Measurements from ENCODE around the gene WDR70. TPM values are rescaled to one million over a fixed set of nuclear protein-coding genes. Genes with fewer than 3 reads are reported as not detected.
A peak's percentile ranks its signal among the peaks of the same experiment; 100 is the strongest.
"Not testable (repeated sequence)": the region's sequence is repeated elsewhere in the genome, so short reads cannot be mapped to it uniquely, and the experiment has no call there.

The WDR70 gene
- total RNA-seq, 1 experiment from 2014 or later = 55.2 TPM

DNA sequence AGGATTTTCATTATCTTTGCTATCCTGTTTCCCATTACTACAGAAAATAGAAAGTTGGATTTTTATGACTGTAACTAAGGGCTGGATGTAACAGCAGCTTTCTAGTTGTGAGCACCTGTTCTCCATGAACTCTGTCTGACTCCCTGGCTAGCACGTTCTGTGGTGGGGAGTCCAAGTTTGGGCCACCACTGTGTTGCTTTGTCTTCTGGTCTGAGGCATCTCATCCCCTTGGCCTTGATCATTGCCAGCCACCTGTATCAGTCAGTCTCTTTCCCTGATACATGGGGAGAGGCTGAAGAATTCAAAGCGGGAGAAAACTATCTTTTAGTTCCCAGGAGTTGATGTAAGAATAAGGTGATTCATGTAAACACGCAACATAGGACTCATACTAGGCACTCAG, 33.4 kb downstream of the WDR70 start:
- no peak for TF ChIP-seq EZH2 (IDR thresholded peaks at IDR 0.05; ENCODE audit: borderline replicate concordance, low read depth, low read length, poor library complexity, severe bottlenecking)
- TF ChIP-seq, protein P1, sequence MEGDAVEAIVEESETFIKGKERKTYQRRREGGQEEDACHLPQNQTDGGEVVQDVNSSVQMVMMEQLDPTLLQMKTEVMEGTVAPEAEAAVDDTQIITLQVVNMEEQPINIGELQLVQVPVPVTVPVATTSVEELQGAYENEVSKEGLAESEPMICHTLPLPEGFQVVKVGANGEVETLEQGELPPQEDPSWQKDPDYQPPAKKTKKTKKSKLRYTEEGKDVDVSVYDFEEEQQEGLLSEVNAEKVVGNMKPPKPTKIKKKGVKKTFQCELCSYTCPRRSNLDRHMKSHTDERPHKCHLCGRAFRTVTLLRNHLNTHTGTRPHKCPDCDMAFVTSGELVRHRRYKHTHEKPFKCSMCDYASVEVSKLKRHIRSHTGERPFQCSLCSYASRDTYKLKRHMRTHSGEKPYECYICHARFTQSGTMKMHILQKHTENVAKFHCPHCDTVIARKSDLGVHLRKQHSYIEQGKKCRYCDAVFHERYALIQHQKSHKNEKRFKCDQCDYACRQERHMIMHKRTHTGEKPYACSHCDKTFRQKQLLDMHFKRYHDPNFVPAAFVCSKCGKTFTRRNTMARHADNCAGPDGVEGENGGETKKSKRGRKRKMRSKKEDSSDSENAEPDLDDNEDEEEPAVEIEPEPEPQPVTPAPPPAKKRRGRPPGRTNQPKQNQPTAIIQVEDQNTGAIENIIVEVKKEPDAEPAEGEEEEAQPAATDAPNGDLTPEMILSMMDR (conservative IDR thresholded peaks at IDR 0.05; ENCODE audit: low read depth, low read length) = no peak
- Histone ChIP-seq H3K4me1 (ENCODE audit: insufficient read depth, low read length, poor library complexity, severe bottlenecking) (peaks cover 6% of the 10 kb centered on the region), H3K9me3 (ENCODE audit: low read depth, low read length, poor library complexity, severe bottlenecking) (no peaks in the 10 kb centered on the region), H3K27me3 (replicated peaks; ENCODE audit: insufficient read depth, low read depth, low read length, poor library complexity) (no peaks in the 10 kb centered on the region), H3K4me3 (ENCODE audit: low read depth, low read length, poor library complexity, severe bottlenecking) (no peak overlapping the region), H3K27ac (ENCODE audit: low read depth, low read length, poor library complexity, severe bottlenecking) (no peak overlapping the region), H3K36me3 (ENCODE audit: insufficient read depth, low read length, poor library complexity, severe bottlenecking) (no peaks in the 10 kb centered on the region)
- CTCF ChIA-PET = interaction anchor here (1.1 to 1.5 kb wide), 3 partner anchors 16 to 424 kb away, joined by 4 to 5 read pairs (median 4); no protein-coding TSS in a partner anchor
- no peak for DNase-seq (ENCODE audit: low spot score)
- no TSS peak for BruUV-seq (replicated peaks)
- intact Hi-C loops (cut with micrococcal nuclease; ENCODE audit: unreplicated experiment) = loop anchor here (2.0 to 10.0 kb wide), 5 partner anchors 140 to 780 kb away; no protein-coding TSS in a partner anchor
- POLR2A ChIA-PET (ENCODE audit: low non-redundant PET) = interaction anchor here (0.7 kb wide), 1 partner anchor 16 kb away, joined by 3 read pairs; no protein-coding TSS in a partner anchor

DNA sequence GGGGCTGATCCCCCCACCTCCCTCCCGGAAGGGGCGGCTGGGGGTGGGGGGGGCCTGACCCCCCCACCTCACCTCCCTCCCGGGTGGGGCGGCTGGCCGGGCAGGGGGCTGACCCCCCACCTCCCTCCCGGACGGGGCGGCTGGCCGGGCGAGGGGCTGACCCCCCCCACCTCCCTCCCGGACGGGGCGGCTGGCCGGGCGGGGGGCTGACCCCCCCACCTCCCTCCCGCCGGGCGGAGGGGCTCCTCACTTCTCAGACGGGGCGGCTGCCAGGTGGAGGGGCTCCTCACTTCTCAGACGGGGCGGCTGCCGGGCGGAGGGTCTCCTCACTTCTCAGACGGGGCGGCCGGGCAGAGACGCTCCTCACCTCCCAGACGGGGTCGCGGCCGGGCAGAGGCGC, 36.3 kb downstream of the WDR70 start:
- BruUV-seq (replicated peaks); H3K4me3 ChIP-seq (ENCODE audit: low read depth, low read length, poor library complexity, severe bottlenecking); CTCF ChIA-PET; H3K27me3 ChIP-seq (replicated peaks; ENCODE audit: insufficient read depth, low read depth, low read length, poor library complexity); H3K9me3 ChIP-seq (ENCODE audit: low read depth, low read length, poor library complexity, severe bottlenecking); H3K4me1 ChIP-seq (ENCODE audit: insufficient read depth, low read length, poor library complexity, severe bottlenecking); DNase-seq (ENCODE audit: low spot score); H3K27ac ChIP-seq (ENCODE audit: low read depth, low read length, poor library complexity, severe bottlenecking); POLR2A ChIA-PET (ENCODE audit: low non-redundant PET); H3K36me3 ChIP-seq (ENCODE audit: insufficient read depth, low read length, poor library complexity, severe bottlenecking): not testable (repeated sequence)
- intact Hi-C loops (cut with micrococcal nuclease; ENCODE audit: unreplicated experiment) = loop anchor here (10.0 kb wide), 1 partner anchor 249 kb away; no protein-coding TSS in a partner anchor

DNA sequence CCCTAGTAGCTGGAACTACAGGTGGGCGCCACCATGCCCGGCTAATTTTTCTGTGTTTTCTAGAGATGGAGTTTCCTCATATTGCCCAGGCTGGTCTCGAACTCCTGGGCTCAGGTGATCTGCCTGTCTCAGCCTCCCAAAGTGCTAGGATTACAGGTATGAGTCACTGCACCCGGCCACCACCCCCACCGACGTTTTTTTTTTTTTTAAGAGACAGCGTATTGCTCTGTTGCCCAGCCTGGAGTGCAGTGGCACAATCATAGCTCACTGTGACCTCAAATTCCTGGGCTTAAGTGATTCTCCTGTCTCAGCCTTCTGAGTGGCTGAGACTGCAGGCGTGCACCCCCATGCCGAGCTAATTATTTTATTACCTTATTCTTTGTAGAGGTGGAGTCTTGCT, 38.2 kb downstream of the WDR70 start:
- DNase-seq (ENCODE audit: low spot score) = no peak
- Histone ChIP-seq H3K9me3 (ENCODE audit: low read depth, low read length, poor library complexity, severe bottlenecking) (no peaks in the 10 kb centered on the region), H3K4me1 (ENCODE audit: insufficient read depth, low read length, poor library complexity, severe bottlenecking) (peaks cover 6% of the 10 kb centered on the region), H3K4me3 (ENCODE audit: low read depth, low read length, poor library complexity, severe bottlenecking) (no peak overlapping the region), H3K27ac (ENCODE audit: low read depth, low read length, poor library complexity, severe bottlenecking) (peak overlapping the region; percentile 16), H3K36me3 (ENCODE audit: insufficient read depth, low read length, poor library complexity, severe bottlenecking) (no peaks in the 10 kb centered on the region), H3K27me3 (replicated peaks; ENCODE audit: insufficient read depth, low read depth, low read length, poor library complexity) (no peaks in the 10 kb centered on the region)
- TF ChIP-seq, protein P1 (conservative IDR thresholded peaks at IDR 0.05; ENCODE audit: low read depth, low read length) = no peak
- no peak for TF ChIP-seq EZH2 (IDR thresholded peaks at IDR 0.05; ENCODE audit: borderline replicate concordance, low read depth, low read length, poor library complexity, severe bottlenecking)
- BruUV-seq (replicated peaks) = no TSS peak
- ChIA-PET CTCF (no interaction called here), POLR2A (ENCODE audit: low non-redundant PET) (no interaction called here)
- intact Hi-C loops (cut with micrococcal nuclease; ENCODE audit: unreplicated experiment) = loop anchor here (10.0 kb wide), 1 partner anchor 247 kb away; no protein-coding TSS in a partner anchor

DNA sequence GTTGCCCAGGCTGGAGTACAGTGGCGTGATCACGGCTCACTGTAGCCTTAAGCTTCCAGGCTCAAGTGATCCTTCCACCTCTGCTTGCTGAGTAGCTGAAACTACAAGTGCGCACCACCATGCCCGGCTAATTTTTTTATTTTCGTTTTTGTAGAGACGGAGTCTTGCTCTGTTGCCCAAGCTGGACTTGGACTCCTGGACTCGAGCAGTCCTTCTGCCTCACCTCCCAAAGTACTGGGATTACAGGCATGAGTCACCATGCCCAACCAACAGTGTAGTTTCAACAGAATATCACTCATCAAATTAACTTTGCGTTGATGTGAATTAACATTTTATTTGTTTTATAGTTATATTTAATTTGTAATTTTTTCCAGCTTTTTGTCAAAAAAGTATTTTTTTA, 45.3 kb downstream of the WDR70 start:
- CTCF ChIA-PET = interaction anchor here (0.6 kb wide), 1 partner anchor 11 kb away, joined by 3 read pairs; no protein-coding TSS in a partner anchor
- no TSS peak for BruUV-seq (replicated peaks)
- intact Hi-C loops (cut with micrococcal nuclease; ENCODE audit: unreplicated experiment) = no loop called here

More for the DNA sequence above, 45.3 kb downstream of the WDR70 start:
- Histone ChIP-seq H3K4me1 (ENCODE audit: insufficient read depth, low read length, poor library complexity, severe bottlenecking) (no peaks in the 10 kb centered on the region), H3K27ac (ENCODE audit: low read depth, low read length, poor library complexity, severe bottlenecking) (no peak overlapping the region), H3K9me3 (ENCODE audit: low read depth, low read length, poor library complexity, severe bottlenecking) (no peaks in the 10 kb centered on the region), H3K4me3 (ENCODE audit: low read depth, low read length, poor library complexity, severe bottlenecking) (no peak overlapping the region), H3K36me3 (ENCODE audit: insufficient read depth, low read length, poor library complexity, severe bottlenecking) (no peaks in the 10 kb centered on the region), H3K27me3 (replicated peaks; ENCODE audit: insufficient read depth, low read depth, low read length, poor library complexity) (no peaks in the 10 kb centered on the region)
- POLR2A ChIA-PET (ENCODE audit: low non-redundant PET) = no interaction called here
- TF ChIP-seq, protein P1 (conservative IDR thresholded peaks at IDR 0.05; ENCODE audit: low read depth, low read length) = no peak
- no peak for TF ChIP-seq EZH2 (IDR thresholded peaks at IDR 0.05; ENCODE audit: borderline replicate concordance, low read depth, low read length, poor library complexity, severe bottlenecking)
- DNase-seq (ENCODE audit: low spot score) = no peak
